Activated naive CD4-positive, alpha-beta T cell treated with anti-CD3 and anti-CD28 coated beads for 36 hours (primary cell): ENCODE data around the gene TTC31. TPM values are rescaled to one million over a fixed set of nuclear protein-coding genes. Genes with fewer than 3 reads are reported as not detected.
A peak's percentile ranks its signal among the peaks of the same experiment; 100 is the strongest.

Experiments used
- CTCF ChIA-PET: fragments of 350-600 bp; sonication (Branson Sonifier 250); formaldehyde crosslinking; loops from one replicate; lab custom pipeline; 2021; ENCODE audit warnings: antibody characterized with exemption; lab: Charles Lee
- DNase-seq: peaks from one replicate; pipeline ENCODE4 v3.0.0-alpha.2; 2020
- H3K27ac Mint-ChIP-seq: one replicate; pipeline ENCODE4 v1.8.0; 2021; ENCODE audit warnings: mild to moderate bottlenecking, mixed read lengths
- H3K27me3 Mint-ChIP-seq: one replicate; pipeline ENCODE4 v1.8.0; 2021; ENCODE audit warnings: low read depth, mixed read lengths
- H3K36me3 Mint-ChIP-seq: one replicate; pipeline ENCODE4 v1.8.0; 2021; ENCODE audit warnings: low read depth, mixed read lengths
- H3K4me1 Mint-ChIP-seq: one replicate; pipeline ENCODE4 v1.8.0; 2021; ENCODE audit warnings: low read depth, mixed read lengths
- H3K4me3 Mint-ChIP-seq: one replicate; pipeline ENCODE4 v1.8.0; 2021; ENCODE audit warnings: mild to moderate bottlenecking, moderate library complexity, mixed read lengths
- H3K9me3 Mint-ChIP-seq: one replicate; pipeline ENCODE4 v1.8.0; 2021; ENCODE audit warnings: mixed read lengths
- intact Hi-C: fragments of 100-400 bp; cut with micrococcal nuclease; formaldehyde crosslinking; loops from one replicate; pipeline ENCODE4 v1.15.1; 2023
- total RNA-seq, 2 experiments: library from RNA; stranded (reverse); gene quantifications; one replicate each; pipeline ENCODE4 v1.2.3, GENCODE V29; 2021

TTC31 gene
- total RNA-seq, 2 experiments from 2014 or later, result 29.5 to 30.6 TPM

GRCh38 chr2:74493546-74493945 is 10.7 kb downstream of the TTC31 start:
- DNase-seq, result no peak
- H3K4me1 Mint-ChIP-seq, result peaks cover 11% of the 10 kb centered on the region
- CTCF ChIA-PET, result interaction anchor here (0.6 to 3.9 kb wide), 3 partner anchors 50 to 98 kb away, joined by 3 to 21 read pairs (median 4); no protein-coding TSS in a partner anchor
- no peak overlapping the region for H3K4me3 Mint-ChIP-seq
- intact Hi-C loops, result no loop called here
- peaks cover 19% of the 10 kb centered on the region for H3K36me3 Mint-ChIP-seq
- H3K27me3 Mint-ChIP-seq, result peaks cover 12% of the 10 kb centered on the region
- no peak overlapping the region for H3K27ac Mint-ChIP-seq
- no peaks in the 10 kb centered on the region for H3K9me3 Mint-ChIP-seq

- Mint-ChIP-seq H3K27me3 (peaks cover 26% of the 10 kb centered on the region), H3K9me3 (no peaks in the 10 kb centered on the region), H3K4me1 (peaks cover 21% of the 10 kb centered on the region), H3K36me3 (peaks cover 15% of the 10 kb centered on the region), H3K4me3 (no peak overlapping the region), H3K27ac (no peak overlapping the region)
- no peak for DNase-seq
- CTCF ChIA-PET, result interaction anchor here (3.9 kb wide), 1 partner anchor 92 kb away, joined by 21 read pairs; no protein-coding TSS in a partner anchor
- intact Hi-C loops, result loop anchor here (5.0 kb wide), 1 partner anchor 37 kb away; no protein-coding TSS in a partner anchor
These were observed 12.6 kb downstream of the TTC31 start for GRCh38 chr2:74495440-74495839.

- Mint-ChIP-seq H3K4me3 (peak overlapping the region; percentile 67), H3K27ac (no peak overlapping the region), H3K4me1 (peaks cover 24% of the 10 kb centered on the region), H3K9me3 (no peaks in the 10 kb centered on the region), H3K36me3 (peaks cover 9% of the 10 kb centered on the region), H3K27me3 (peaks cover 44% of the 10 kb centered on the region)
- DNase-seq, result no peak
- CTCF ChIA-PET, result interaction anchor here (1.0 kb wide), 1 partner anchor 48 kb away, joined by 3 read pairs; no protein-coding TSS in a partner anchor
- intact Hi-C loops, result loop anchor here (5.0 kb wide), 1 partner anchor 35 kb away; no protein-coding TSS in a partner anchor
These were observed 14.3 kb downstream of the TTC31 start for GRCh38 chr2:74496997-74497776.

GRCh38 chr2:74497777-74498499 is 15.1 kb downstream of the TTC31 start:
- Mint-ChIP-seq H3K4me1 (peaks cover 30% of the 10 kb centered on the region), H3K9me3 (no peaks in the 10 kb centered on the region), H3K4me3 (peak overlapping the region; percentile 67), H3K27me3 (peaks cover 51% of the 10 kb centered on the region), H3K36me3 (peaks cover 6% of the 10 kb centered on the region), H3K27ac (no peak overlapping the region)
- DNase-seq, result no peak
- CTCF ChIA-PET, result interaction anchor here (1.0 kb wide), 1 partner anchor 47 kb away, joined by 3 read pairs; no protein-coding TSS in a partner anchor
- intact Hi-C loops, result loop anchor here (1.0 to 5.0 kb wide), 3 partner anchors 18 to 89 kb away; no protein-coding TSS in a partner anchor

- no peaks in the 10 kb centered on the region for H3K9me3 Mint-ChIP-seq
- peaks cover 3% of the 10 kb centered on the region for H3K36me3 Mint-ChIP-seq
- peaks cover 34% of the 10 kb centered on the region for H3K4me1 Mint-ChIP-seq
- H3K27ac Mint-ChIP-seq, result no peak overlapping the region
- intact Hi-C loops, result loop anchor here (1.0 to 5.0 kb wide), 3 partner anchors 18 to 89 kb away; no protein-coding TSS in a partner anchor
- CTCF ChIA-PET, result interaction anchor here (1.0 to 3.7 kb wide), 3 partner anchors 17 to 88 kb away, joined by 3 to 24 read pairs (median 6); partner anchors contain the start of genes CCDC142 and TTC31
- H3K27me3 Mint-ChIP-seq, result peaks cover 59% of the 10 kb centered on the region
- H3K4me3 Mint-ChIP-seq, result peak overlapping the region; percentile 67
- DNase-seq, result peak; percentile 45
These were observed 15.8 kb downstream of the TTC31 start for GRCh38 chr2:74498500-74499266.

GRCh38 chr2:74499267-74499939 is 16.5 kb downstream of the TTC31 start, which contains the start of gene LBX2:
Gene LBX2, minus strand, starts transcription at chr2:74499603. Its CDS starts 66 bp downstream, at chr2:74499537.
- peak within 1 kb of the TSS; percentile 67 for H3K4me3 Mint-ChIP-seq
- H3K9me3 Mint-ChIP-seq, result no peaks in the 10 kb centered on the region
- peaks cover 40% of the 10 kb centered on the region for H3K4me1 Mint-ChIP-seq
- CTCF ChIA-PET, result interaction anchor here (1.8 to 3.7 kb wide), 2 partner anchors 17 to 87 kb away, joined by 6 to 24 read pairs; partner anchors contain the start of genes CCDC142 and TTC31
- peaks cover 2% of the 10 kb centered on the region for H3K36me3 Mint-ChIP-seq
- intact Hi-C loops, result loop anchor here (5.0 kb wide), 1 partner anchor 33 kb away; no protein-coding TSS in a partner anchor
- DNase-seq, result peak; percentile 43
- H3K27ac Mint-ChIP-seq, result no peak within 1 kb of the TSS
- H3K27me3 Mint-ChIP-seq, result peaks cover 66% of the 10 kb centered on the region

GRCh38 chr2:74499940-74500577 is 17.2 kb downstream of the TTC31 start:
- Mint-ChIP-seq H3K36me3 (peaks cover 8% of the 10 kb centered on the region), H3K4me1 (peaks cover 46% of the 10 kb centered on the region), H3K27me3 (peaks cover 70% of the 10 kb centered on the region), H3K4me3 (no peak overlapping the region), H3K9me3 (no peaks in the 10 kb centered on the region), H3K27ac (no peak overlapping the region)
- DNase-seq, result no peak
- CTCF ChIA-PET, result interaction anchor here (0.6 to 3.7 kb wide), 5 partner anchors 15 to 87 kb away, joined by 3 to 24 read pairs (median 6); partner anchors contain the start of genes CCDC142, TLX2 and TTC31
- intact Hi-C loops, result loop anchor here (5.0 to 10.0 kb wide), 2 partner anchors 32 to 455 kb away; partner anchors contain the start of gene POLE4

GRCh38 chr2:74500578-74500946 is 17.7 kb downstream of the TTC31 start:
- Mint-ChIP-seq H3K9me3 (no peaks in the 10 kb centered on the region), H3K36me3 (peaks cover 13% of the 10 kb centered on the region), H3K27me3 (peaks cover 70% of the 10 kb centered on the region), H3K4me1 (peaks cover 49% of the 10 kb centered on the region), H3K4me3 (no peak overlapping the region), H3K27ac (no peak overlapping the region)
- intact Hi-C loops, result loop anchor here (10.0 kb wide), 1 partner anchor 454 kb away; the partner anchor contains the start of gene POLE4
- CTCF ChIA-PET, result interaction anchor here (0.6 to 3.7 kb wide), 5 partner anchors 14 to 86 kb away, joined by 3 to 24 read pairs (median 6); partner anchors contain the start of genes CCDC142, TLX2 and TTC31
- DNase-seq, result no peak

GRCh38 chr2:74501335-74502071 is 18.6 kb downstream of the TTC31 start:
- intact Hi-C loops, result loop anchor here (10.0 kb wide), 1 partner anchor 453 kb away; the partner anchor contains the start of gene POLE4
- Mint-ChIP-seq H3K27ac (no peak overlapping the region), H3K4me3 (peak overlapping the region; percentile 36), H3K27me3 (peaks cover 70% of the 10 kb centered on the region), H3K36me3 (peaks cover 17% of the 10 kb centered on the region), H3K9me3 (no peaks in the 10 kb centered on the region), H3K4me1 (peaks cover 53% of the 10 kb centered on the region)
- no peak for DNase-seq
- CTCF ChIA-PET, result interaction anchor here (0.6 to 4.8 kb wide), 5 partner anchors 13 to 1301 kb away, joined by 3 to 24 read pairs (median 10); partner anchors contain the start of genes CCDC142, TLX2 and TTC31
